GM18858 (cell line): ENCODE data around the gene CACNG1.
"Not testable (repeated sequence)": the region's sequence is repeated elsewhere in the genome, so short reads cannot be mapped to it uniquely, and the experiment has no call there.

ENCODE experiments used
- ATAC-seq: cut with Tn5 transposase; IDR thresholded peaks from one replicate; pipeline ENCODE4 v1.9.1; 2021; ENCODE audit not compliant: unreplicated experiment

Gene CACNG1

DNA sequence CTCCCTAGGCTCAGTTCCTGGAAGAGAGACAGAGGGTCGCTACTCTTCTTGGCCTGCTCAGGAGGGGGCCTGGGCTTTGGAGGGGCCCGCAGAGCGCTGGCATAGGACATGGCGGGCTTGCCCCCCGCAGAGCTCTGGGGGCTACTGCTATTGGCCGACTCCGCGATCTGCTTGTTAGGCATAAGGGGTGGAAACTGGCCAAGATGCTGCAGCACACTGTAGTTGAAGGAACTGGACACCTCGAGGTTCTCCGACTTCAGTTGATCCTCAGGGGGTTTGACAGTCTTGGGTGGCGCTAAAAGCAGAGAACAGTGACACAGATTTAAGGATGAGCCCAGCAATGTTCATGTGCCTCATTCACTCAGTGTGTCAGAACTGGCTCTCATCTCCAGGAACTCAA is 33.9 kb downstream of the CACNG1 start:
- ATAC-seq = no peak

DNA sequence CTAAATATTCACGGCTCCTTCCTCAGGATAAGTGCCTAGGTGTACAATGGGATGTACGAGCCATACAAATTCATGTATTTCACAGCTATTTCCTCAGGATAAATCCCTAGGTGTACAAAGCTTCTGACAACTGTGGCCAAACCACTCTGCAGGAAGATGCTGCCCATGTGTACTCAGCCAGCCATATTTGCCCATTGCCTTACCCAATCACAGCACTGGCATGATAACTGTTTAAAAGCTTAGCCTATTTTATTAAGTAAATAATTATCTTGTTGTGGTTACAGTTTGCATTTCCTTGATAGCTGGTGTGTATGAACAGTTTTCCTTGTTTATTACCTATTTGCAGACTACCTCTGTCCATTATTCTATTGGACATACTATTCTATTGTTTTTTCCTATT is 35.1 kb downstream of the CACNG1 start:
- no peak for ATAC-seq

DNA sequence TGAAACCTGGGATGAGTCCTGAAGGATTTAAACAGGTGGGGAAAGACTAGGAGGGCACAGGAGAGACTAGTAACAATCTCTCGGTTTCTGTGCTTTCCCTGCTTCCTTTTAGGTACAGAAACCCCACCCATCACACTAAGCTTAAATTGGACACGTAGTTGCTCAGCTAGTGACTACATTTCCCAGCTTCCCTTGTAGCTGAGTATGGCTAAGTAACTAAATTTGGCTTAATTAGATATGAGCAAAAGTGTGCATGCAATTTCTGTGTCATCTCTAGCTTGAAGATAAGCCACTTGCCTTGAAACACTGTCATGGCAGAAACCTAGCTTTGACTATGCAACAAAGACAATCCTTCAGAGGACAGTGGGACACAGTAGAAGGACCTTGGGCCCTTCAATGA is 36.5 kb downstream of the CACNG1 start:
- ATAC-seq = no peak

DNA sequence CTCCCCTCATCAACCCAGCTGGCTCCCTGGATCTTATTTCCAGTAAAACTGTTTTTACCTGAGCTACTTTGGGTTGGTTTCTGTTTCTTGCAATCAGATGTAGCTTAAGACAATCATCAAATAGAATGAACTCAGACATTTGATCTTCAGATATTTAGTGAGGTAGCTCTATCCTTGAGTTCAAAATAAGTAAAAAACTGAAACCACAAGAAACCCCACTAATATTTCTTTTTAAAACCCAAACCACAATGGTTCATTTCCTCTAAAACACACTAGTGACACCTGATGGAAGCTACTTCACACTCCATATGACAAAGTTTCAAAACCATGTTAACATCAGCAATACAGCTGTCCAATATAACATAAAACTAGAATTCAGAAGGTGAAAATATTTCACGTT is 37.8 kb downstream of the CACNG1 start:
- peak; percentile 85 for ATAC-seq

DNA sequence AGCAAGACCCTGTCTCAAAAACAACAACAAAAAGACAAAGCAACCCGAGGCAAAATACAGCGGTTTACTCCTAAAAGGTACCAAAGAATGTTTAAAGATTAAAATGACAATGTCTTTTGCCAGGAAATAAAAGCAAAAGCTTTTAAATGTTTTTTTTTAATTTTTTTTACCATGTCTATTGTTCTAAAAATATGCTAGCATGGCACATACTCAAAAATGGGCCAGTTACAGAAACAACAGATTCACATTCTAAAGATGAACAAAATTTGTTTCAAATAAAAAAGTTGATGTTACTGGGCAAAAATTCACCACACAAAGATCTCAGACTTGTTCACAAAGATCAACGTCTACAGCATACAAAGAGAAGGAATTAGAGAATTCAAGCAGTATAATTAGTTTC is 41.1 kb downstream of the CACNG1 start:
- ATAC-seq = no peak

DNA sequence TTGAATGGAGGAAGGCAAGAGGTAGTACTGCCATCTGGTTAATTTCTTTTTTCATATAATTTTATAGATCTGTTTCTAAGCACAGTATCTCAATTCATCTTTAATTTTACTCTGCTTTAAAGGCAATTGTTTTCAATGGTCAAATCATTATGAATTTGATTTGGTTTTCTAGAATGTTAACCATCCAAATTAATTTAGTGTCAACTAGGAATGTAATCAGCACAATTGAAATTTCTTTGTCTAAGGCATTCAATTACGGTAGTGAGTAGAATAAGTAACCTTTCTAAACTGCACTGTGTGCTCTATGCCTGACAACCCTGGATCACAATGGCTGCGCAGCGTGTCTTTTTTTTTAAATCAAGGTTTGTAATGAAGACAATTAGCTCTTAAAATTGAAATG is 44.3 kb downstream of the CACNG1 start:
- ATAC-seq = no peak

DNA sequence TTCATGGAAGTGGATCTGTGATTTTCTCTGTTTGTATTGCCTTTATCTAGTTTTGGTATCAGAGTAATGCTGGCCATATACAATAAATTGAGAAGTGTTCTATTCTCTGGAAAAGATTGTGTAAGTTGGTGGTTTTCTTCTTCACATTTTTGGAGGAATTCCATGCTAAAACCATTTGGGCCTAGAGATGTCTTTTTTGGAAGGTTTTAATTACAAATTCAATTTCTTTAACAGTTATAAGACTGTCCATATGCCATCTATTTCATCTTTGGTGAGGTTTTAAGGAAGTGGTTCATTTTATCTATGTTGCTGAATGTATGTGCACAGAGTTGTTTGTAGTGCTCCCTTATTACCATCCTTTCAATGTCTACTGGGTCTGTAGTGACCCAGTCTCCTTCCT is 46.0 kb downstream of the CACNG1 start:
- no peak for ATAC-seq

- ATAC-seq = no peak
These were observed 47.9 kb downstream of the CACNG1 start for GRCh38 chr17:67092291-67092690.

DNA sequence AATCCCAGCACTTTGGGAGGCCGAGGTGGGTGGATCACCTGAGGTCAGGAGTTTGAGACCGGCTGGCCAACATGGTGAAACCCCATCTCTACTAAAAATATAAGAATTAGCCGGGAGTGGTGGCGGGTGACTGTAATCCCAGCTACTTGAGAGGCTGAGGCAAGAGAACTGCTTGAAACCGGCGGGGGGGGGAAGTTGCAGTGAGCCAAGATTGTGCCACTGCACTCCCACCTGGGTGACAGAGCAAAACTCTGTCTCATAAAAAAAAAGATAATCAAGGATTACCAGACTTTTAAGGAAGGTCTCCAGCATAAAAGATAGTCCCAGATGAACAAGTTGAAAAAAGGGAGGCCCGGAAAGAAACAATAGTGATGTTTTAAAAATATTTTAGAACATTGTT is 48.4 kb downstream of the CACNG1 start:
- not testable (repeated sequence) for ATAC-seq

DNA sequence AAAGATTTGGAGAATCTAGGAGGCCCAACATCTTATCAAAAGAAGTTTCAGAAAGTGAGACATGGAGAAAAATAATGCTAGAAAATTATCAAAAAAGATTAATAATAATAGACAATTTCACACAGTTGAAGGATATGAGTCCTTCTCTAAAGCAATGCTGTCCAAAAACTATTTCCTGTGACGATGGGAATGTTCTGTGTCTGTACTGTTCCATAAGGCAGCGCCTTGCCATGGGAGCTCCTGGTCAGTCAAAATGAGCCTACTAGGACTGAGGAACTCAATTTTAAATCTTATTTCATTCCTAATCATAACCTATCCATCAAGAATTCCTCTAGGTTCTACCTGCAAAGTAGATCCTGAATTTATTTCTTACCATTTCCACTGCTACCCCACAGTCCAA is 49.0 kb downstream of the CACNG1 start:
- ATAC-seq = no peak

DNA sequence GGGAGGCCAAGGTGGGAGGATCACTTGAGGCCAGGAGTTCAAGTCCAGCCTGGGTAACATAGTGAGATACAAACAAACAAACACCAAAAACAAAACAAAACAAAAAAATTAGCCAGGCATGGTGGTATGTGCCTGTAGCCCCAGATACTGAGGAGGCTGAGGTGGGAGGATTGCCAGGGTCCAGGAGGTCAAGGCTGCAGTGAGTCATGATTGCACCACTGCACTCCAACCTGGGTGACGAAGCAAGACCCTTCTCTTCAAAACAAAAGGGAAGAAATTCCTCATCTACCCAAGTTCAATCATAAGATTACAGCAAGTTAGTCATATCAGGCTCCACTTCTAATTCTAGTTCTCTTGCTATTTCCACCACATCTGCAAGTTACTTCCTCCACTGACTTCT is 50.9 kb downstream of the CACNG1 start:
- not testable (repeated sequence) for ATAC-seq

DNA sequence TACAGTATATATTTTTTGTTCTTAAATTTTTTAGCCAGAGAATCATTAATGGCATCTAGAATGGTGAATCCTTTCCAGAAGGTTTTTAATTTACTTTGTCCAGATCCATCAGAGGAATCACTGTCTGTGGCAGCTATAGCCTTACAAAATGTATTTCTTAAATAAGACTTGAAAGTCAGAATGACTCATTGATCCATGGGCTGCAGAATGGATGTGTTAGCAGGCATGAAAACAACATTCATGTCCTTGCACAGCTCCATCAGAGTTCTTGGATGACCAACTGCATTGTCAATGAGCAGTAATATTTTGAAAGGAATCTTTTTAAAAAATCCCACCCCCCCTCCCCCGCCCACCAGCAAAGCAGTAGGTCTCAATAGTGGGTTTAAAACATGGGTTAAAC is 51.4 kb downstream of the CACNG1 start:
- ATAC-seq = no peak

- ATAC-seq = no peak
These were observed 52.3 kb downstream of the CACNG1 start for GRCh38 chr17:67096609-67097008.

DNA sequence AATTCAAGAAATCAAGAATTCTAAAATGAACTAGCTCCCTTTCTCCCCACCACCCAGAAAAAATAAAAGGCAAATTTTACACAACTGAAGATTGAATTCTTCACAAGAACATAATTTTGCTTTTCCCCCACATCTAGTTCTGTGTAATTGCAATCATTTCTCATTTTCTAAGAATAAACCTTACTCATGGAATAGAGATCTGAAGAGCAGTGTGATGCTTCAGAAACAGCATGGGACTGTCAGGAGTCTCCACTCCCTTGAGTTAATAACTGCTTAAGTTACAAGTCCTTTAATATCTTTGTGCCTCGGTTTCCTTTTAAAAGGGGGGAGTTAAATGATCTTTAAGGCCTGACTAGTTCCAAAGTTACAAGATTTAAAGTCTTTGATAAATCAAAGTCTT is 53.7 kb downstream of the CACNG1 start:
- no peak for ATAC-seq

GRCh38 chr17:67104641-67105040 is 60.3 kb downstream of the CACNG1 start:
- not testable (repeated sequence) for ATAC-seq

GRCh38 chr17:67105213-67105612 is 60.9 kb downstream of the CACNG1 start:
- no peak for ATAC-seq
